A549 (cell line): ENCODE measurements around the gene SS18L1. TPM values are rescaled to one million over a fixed set of nuclear protein-coding genes. Genes with fewer than 3 reads are reported as not detected.
"Not testable (repeated sequence)": the region's sequence is repeated elsewhere in the genome, so short reads cannot be mapped to it uniquely, and the experiment has no call there.

Experiments used
- ATAC-seq, 2 experiments: fragments of 200-7000 bp in 1 of 2; fragments of >200 bp in 1 of 2; cut with Nextera tagmentation in 1 of 2; cut with Tn5 transposase in 1 of 2; 3 replicates each; pipeline versions ENCODE4 v1.8.0 to v1.9.1; 2018 to 2020; ENCODE audit warnings: mild to moderate bottlenecking in 1 of 2, moderate library complexity in 1 of 2
- CTCF ChIA-PET: fragments of 300-600 bp; sonication (Branson Sonifier 250); formaldehyde crosslinking; extraction: SDS; loops from one replicate; lab custom pipeline; 2021; ENCODE audit warnings: antibody characterized with exemption, inconsistent platforms; lab: Yijun Ruan, JAX
- POLR2A ChIA-PET: fragments of 350-600 bp; formaldehyde crosslinking; extraction: SDS; loops from one replicate; lab custom pipeline; 2021; ENCODE audit warnings: antibody characterized with exemption, inconsistent platforms; lab: Yijun Ruan, JAX
- DNase-seq, 2 experiments: peaks; one replicate each; pipeline versions ENCODE4 v3.0.0 to v3.0.0-alpha.2; 2011 to 2016; ENCODE audit warnings: low read depth in 1 of 2, low spot score in 1 of 2
- FAIRE-seq: peaks from 2 replicates; lab custom pipeline; 2011; peaks lifted over from hg19 to GRCh38; lab: Jason Lieb, UNC
- H3K27ac ChIP-seq, 2 experiments: fragments of >200 bp; sonication (Bioruptor Twin); formaldehyde crosslinking; 3 replicates each; pipeline ENCODE4 v1.5.1; 2016 to 2017
- H3K4me1 ChIP-seq: fragments of >200 bp; sonication (Bioruptor Twin); formaldehyde crosslinking; 3 replicates; pipeline ENCODE4 v1.6.1; 2016
- H3K4me2 ChIP-seq: fragments of >200 bp; sonication (Bioruptor Twin); formaldehyde crosslinking; 3 replicates; pipeline ENCODE4 v1.6.1; 2016
- H3K4me3 ChIP-seq: fragments of >200 bp; sonication (Bioruptor Twin); formaldehyde crosslinking; 3 replicates; pipeline ENCODE4 v1.5.1; 2016
- H3K9me3 ChIP-seq: fragments of >200 bp; sonication (Bioruptor Twin); formaldehyde crosslinking; 3 replicates; pipeline ENCODE4 v1.6.1; 2016
- BHLHE40 ChIP-seq: IDR thresholded peaks from 2 replicates; pipeline ENCODE4 v1.6.1; 2012; ENCODE audit warnings: low read depth, low read length, inconsistent platforms
- CBX2 ChIP-seq: fragments of 200-600 bp; sonication (generic); IDR thresholded peaks from 2 replicates; pipeline ENCODE4 v1.6.1; 2016; ENCODE audit warnings: low read depth, mild to moderate bottlenecking, borderline replicate concordance
- CBX8 ChIP-seq: fragments of 200-600 bp; sonication (generic); IDR thresholded peaks from 2 replicates; pipeline ENCODE4 v1.6.1; 2016
- E2F6 ChIP-seq: IDR thresholded peaks from 2 replicates; pipeline ENCODE4 v1.6.1; 2012; ENCODE audit warnings: low read depth, borderline replicate concordance
- EHMT2 ChIP-seq: fragments of 200-600 bp; sonication (generic); IDR thresholded peaks from 2 replicates; pipeline ENCODE4 v1.6.1; 2016; ENCODE audit warnings: antibody characterized with exemption, low read depth, mild to moderate bottlenecking, moderate library complexity
- FOSB ChIP-seq: fragments of 250-450 bp; sonication (Bioruptor Pico); IDR thresholded peaks from 2 replicates; pipeline ENCODE4 v1.5.0; 2020; ENCODE audit warnings: mild to moderate bottlenecking, moderate library complexity
- HES2 ChIP-seq: fragments of >200 bp; sonication (Bioruptor Twin); formaldehyde crosslinking; IDR thresholded peaks from 2 replicates; pipeline ENCODE4 v1.6.1; 2016
- HOXB13 ChIP-seq: fragments of 250-450 bp; sonication (Bioruptor Pico); IDR thresholded peaks from 2 replicates; pipeline ENCODE4 v1.5.0; 2020; ENCODE audit warnings: low read depth, mild to moderate bottlenecking, moderate library complexity
- HOXB5 ChIP-seq: fragments of 250-450 bp; sonication (Bioruptor Pico); IDR thresholded peaks from 2 replicates; pipeline ENCODE4 v1.5.0; 2020; ENCODE audit warnings: mild to moderate bottlenecking, moderate library complexity
- KDM1A ChIP-seq: fragments of 200-600 bp; sonication (generic); IDR thresholded peaks from 2 replicates; pipeline ENCODE4 v1.6.1; 2016; ENCODE audit warnings: low read depth, mild to moderate bottlenecking
- MAFK ChIP-seq: fragments of 450-650 bp; IDR thresholded peaks from 2 replicates; pipeline ENCODE4 v1.6.1; 2014; ENCODE audit not compliant: partially characterized antibody
- MAZ ChIP-seq: fragments of 150-350 bp; IDR thresholded peaks from 2 replicates; pipeline ENCODE4 v1.6.1; 2014; ENCODE audit warnings: antibody characterized with exemption, low read depth, low read length, borderline replicate concordance
- PBX3 ChIP-seq: IDR thresholded peaks from 2 replicates; pipeline ENCODE4 v1.6.1; 2012
- POLR2AphosphoS2 ChIP-seq: conservative IDR thresholded peaks from 2 replicates; pipeline ENCODE4 v1.6.1; 2012; ENCODE audit warnings: low read length, improper control_type of control experiment, inconsistent platforms
- RARB ChIP-seq: fragments of 250-450 bp; sonication (Bioruptor Pico); IDR thresholded peaks from 2 replicates; pipeline ENCODE4 v1.8.0; 2021; ENCODE audit warnings: mild to moderate bottlenecking, moderate library complexity
- RCOR1 ChIP-seq: fragments of 150-350 bp; IDR thresholded peaks from 2 replicates; pipeline ENCODE4 v1.6.1; 2014; ENCODE audit warnings: antibody characterized with exemption, low read length, low read depth
- RFX5 ChIP-seq: fragments of 450-650 bp; IDR thresholded peaks from 2 replicates; pipeline ENCODE4 v1.7.1; 2014; ENCODE audit warnings: antibody characterized with exemption, mild to moderate bottlenecking, moderate library complexity
- RNF2 ChIP-seq: fragments of 200-600 bp; sonication (generic); IDR thresholded peaks from 2 replicates; pipeline ENCODE4 v1.6.1; 2016; ENCODE audit warnings: low read depth, mild to moderate bottlenecking, antibody characterized with exemption, moderate library complexity, borderline replicate concordance
- SMC3 ChIP-seq: fragments of >200 bp; sonication (Bioruptor Twin); formaldehyde crosslinking; IDR thresholded peaks from 3 replicates; pipeline ENCODE4 v1.6.1; 2018; ENCODE audit warnings: inconsistent platforms
- TFCP2L1 ChIP-seq: fragments of 250-450 bp; sonication (Bioruptor Pico); IDR thresholded peaks from 2 replicates; pipeline ENCODE4 v1.5.0; 2021; ENCODE audit warnings: mild to moderate bottlenecking
- ZC3H11A ChIP-seq: fragments of 450-650 bp; IDR thresholded peaks from 2 replicates; pipeline ENCODE4 v1.6.1; 2014; ENCODE audit warnings: antibody characterized with exemption, mild to moderate bottlenecking
- ZFP36 ChIP-seq: fragments of 450-650 bp; IDR thresholded peaks from 2 replicates; pipeline ENCODE4 v1.6.1; 2014; ENCODE audit warnings: borderline replicate concordance; ENCODE audit not compliant: partially characterized antibody
- ZSCAN20 ChIP-seq: fragments of 250-450 bp; sonication (Bioruptor Pico); IDR thresholded peaks from 2 replicates; pipeline ENCODE4 v1.8.0; 2022; ENCODE audit warnings: mild to moderate bottlenecking, moderate library complexity
- WGBS: methylation state at CpG from one replicate; pipeline ENCODE4 v1.1.6; 2017; ENCODE audit errors: missing lambda C conversion rate; 5-methylcytosine and 5-hydroxymethylcytosine counted together
- polyA plus RNA-seq, 4 experiments: library from polyadenylated mRNA; depleted of rRNA in 3 of 4; stranded (reverse); fragments of >200 nt; fragmentation: RNase III in 1 of 4; extraction: RNeasy Plus Mini Kit Qiagen cat#74134 plus additional on column Dnase treatment in 1 of 4; gene quantifications; 2 replicates in 3 of 4; 3 replicates in 1 of 4; pipeline ENCODE4 v1.2.3, GENCODE V29; 2011 to 2017
- TF ChIP-seq, protein P1 (sequence below): fragments of 450-650 bp; IDR thresholded peaks from 2 replicates; pipeline ENCODE4 v1.6.1; 2014; ENCODE audit warnings: antibody characterized with exemption
- TF ChIP-seq, protein P2 (sequence below): fragments of >200 bp; sonication (Bioruptor Twin); formaldehyde crosslinking; IDR thresholded peaks from 3 replicates; pipeline ENCODE4 v1.5.1; 2016

SS18L1 gene
- polyA plus RNA-seq, 2 of the 4 experiments (the other 2 are of a cell fraction) = 7.4 to 13.1 TPM

DNA sequence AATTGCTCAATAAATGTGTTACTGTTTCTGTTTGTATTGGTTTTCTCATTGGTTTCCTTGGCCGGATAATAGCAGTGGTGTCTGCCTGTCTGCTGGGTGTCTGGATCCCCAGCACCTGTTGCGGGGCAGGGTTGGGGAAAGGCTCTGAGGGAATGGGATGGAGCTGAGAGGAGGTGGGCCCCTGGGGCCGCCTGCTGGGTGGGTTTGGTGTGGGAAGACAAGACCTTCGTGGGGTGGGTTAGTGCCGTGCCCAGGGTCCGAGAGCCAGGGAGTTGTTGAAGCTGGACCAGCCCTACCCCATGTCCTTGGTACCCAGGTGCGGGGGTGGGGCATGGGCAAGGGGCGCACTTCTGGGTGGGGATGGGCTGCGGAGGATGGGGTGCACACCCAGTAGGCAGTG is 4.0 kb downstream of the SS18L1 start:
- ChIA-PET POLR2A (no interaction called here), CTCF (interaction anchor here (1.8 kb wide), 1 partner anchor 9 kb away, joined by 8 read pairs; no protein-coding TSS in a partner anchor)

DNA sequence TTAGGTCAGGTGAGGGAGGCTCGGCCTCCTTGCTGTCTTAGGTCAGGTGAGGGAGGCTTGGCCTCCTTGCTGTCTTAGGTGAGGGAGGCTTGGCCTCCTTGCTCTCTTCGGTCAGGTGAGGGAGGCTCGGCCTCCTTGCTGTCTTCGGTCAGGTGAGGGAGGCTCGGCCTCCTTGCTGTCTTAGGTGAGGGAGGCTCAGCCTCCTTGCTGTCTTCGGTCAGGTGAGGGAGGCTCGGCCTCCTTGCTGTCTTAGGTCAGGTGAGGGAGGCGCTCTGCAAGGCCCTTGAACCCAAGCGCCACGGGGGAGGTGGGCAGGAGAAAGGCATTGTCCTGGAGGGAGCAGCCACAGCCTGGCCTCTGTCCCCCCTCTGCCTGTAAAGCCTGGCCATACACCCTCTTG is 4.8 kb downstream of the SS18L1 start:
- FAIRE-seq, POLR2A ChIA-PET, H3K4me3 ChIP-seq, ATAC-seq, DNase-seq, H3K4me1 ChIP-seq, H3K9me3 ChIP-seq, H3K4me2 ChIP-seq, H3K27ac ChIP-seq: not testable (repeated sequence)
- CTCF ChIA-PET = interaction anchor here (1.8 kb wide), 1 partner anchor 8 kb away, joined by 8 read pairs; no protein-coding TSS in a partner anchor
- 100% methylated on average over 2 of the region's 10 CpGs for WGBS

More for the DNA sequence above, 4.0 kb downstream of the SS18L1 start:
- no peak overlapping the region for H3K4me2 ChIP-seq
- H3K4me1 ChIP-seq = peaks cover 8% of the 10 kb centered on the region
- FAIRE-seq (no peak), ATAC-seq (no peak), DNase-seq (no peak)
- no peak overlapping the region for H3K27ac ChIP-seq
- H3K4me3 ChIP-seq = no peak overlapping the region
- 94% methylated on average over 9 of the region's 9 CpGs for WGBS
- H3K9me3 ChIP-seq = no peaks in the 10 kb centered on the region
- TF ChIP-seq HOXB13 (CRISPR knock-in tag) (no peak), SMC3 (no peak), RFX5 (no peak), KDM1A (no peak), FOSB (CRISPR knock-in tag) (no peak), ZFP36 (no peak), TFCP2L1 (CRISPR knock-in tag) (no peak), BHLHE40 (no peak), MAZ (no peak), CBX2 (no peak), PBX3 (no peak), CBX8 (no peak), ZSCAN20 (CRISPR knock-in tag) (no peak), HES2 (no peak), ZC3H11A (no peak)
- TF ChIP-seq, protein P1, sequence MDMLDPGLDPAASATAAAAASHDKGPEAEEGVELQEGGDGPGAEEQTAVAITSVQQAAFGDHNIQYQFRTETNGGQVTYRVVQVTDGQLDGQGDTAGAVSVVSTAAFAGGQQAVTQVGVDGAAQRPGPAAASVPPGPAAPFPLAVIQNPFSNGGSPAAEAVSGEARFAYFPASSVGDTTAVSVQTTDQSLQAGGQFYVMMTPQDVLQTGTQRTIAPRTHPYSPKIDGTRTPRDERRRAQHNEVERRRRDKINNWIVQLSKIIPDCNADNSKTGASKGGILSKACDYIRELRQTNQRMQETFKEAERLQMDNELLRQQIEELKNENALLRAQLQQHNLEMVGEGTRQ = no peak

DNA sequence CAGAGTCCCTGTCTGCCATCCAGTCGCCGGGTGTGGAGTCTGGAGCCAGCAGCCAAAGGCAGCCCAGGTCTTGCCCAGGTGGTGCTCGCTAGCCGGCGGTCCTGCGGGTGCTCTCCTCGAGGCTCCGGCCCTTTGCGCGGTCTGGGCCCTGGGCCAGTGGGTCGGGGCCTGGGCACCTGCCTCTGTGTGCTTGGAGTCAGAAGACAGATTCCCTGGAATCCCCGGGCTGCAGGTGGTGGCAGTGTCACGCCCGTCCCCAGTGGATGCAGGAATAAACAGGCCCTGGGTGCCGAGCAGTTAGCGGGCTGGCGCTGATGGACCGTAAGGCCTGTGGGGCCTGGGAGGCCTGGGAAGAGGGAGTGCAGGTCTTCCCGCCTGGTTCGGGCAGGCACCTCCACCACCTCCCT is 5.3 kb downstream of the SS18L1 start:
- ChIA-PET CTCF (no interaction called here), POLR2A (no interaction called here)
- WGBS = 89% methylated on average over 11 of the region's 20 CpGs
- Histone ChIP-seq H3K4me3 (no peak overlapping the region), H3K9me3 (peaks cover 6% of the 10 kb centered on the region; the same call in 2 of the 3 replicates), H3K4me1 (peaks cover 8% of the 10 kb centered on the region), H3K4me2 (no peak overlapping the region), H3K27ac (no peak overlapping the region)
- DNase-seq = no peak
- TF ChIP-seq MAFK (no peak), RCOR1 (no peak), RNF2 (no peak), FOSB (CRISPR knock-in tag) (no peak), ZC3H11A (no peak), CBX2 (no peak), HOXB5 (CRISPR knock-in tag) (no peak), RARB (no peak), EHMT2 (no peak), POLR2AphosphoS2 (no peak), MAZ (no peak), E2F6 (no peak)
- TF ChIP-seq, protein P2, sequence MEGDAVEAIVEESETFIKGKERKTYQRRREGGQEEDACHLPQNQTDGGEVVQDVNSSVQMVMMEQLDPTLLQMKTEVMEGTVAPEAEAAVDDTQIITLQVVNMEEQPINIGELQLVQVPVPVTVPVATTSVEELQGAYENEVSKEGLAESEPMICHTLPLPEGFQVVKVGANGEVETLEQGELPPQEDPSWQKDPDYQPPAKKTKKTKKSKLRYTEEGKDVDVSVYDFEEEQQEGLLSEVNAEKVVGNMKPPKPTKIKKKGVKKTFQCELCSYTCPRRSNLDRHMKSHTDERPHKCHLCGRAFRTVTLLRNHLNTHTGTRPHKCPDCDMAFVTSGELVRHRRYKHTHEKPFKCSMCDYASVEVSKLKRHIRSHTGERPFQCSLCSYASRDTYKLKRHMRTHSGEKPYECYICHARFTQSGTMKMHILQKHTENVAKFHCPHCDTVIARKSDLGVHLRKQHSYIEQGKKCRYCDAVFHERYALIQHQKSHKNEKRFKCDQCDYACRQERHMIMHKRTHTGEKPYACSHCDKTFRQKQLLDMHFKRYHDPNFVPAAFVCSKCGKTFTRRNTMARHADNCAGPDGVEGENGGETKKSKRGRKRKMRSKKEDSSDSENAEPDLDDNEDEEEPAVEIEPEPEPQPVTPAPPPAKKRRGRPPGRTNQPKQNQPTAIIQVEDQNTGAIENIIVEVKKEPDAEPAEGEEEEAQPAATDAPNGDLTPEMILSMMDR = no peak
- TF ChIP-seq, protein P1 = no peak
- ATAC-seq = no peak
- no peak for FAIRE-seq
